Activated naive CD4-positive, alpha-beta T cell treated with anti-CD3 and anti-CD28 coated beads, Interleukin-2, amount 10 ng/mL, durations not matched to agents 5 hours and 36 hours (primary cell): ENCODE results near the gene MIDN. TPM values are rescaled to one million over a fixed set of nuclear protein-coding genes. Genes with fewer than 3 reads are reported as not detected.

Experiments
- total RNA-seq, 2 experiments: library from RNA; stranded (reverse); gene quantifications; one replicate each; pipeline ENCODE4 v1.2.3, GENCODE V29; 2021

Gene MIDN
- total RNA-seq, result 10 to 100 TPM; 60.2 to 62.3 TPM

DNA sequence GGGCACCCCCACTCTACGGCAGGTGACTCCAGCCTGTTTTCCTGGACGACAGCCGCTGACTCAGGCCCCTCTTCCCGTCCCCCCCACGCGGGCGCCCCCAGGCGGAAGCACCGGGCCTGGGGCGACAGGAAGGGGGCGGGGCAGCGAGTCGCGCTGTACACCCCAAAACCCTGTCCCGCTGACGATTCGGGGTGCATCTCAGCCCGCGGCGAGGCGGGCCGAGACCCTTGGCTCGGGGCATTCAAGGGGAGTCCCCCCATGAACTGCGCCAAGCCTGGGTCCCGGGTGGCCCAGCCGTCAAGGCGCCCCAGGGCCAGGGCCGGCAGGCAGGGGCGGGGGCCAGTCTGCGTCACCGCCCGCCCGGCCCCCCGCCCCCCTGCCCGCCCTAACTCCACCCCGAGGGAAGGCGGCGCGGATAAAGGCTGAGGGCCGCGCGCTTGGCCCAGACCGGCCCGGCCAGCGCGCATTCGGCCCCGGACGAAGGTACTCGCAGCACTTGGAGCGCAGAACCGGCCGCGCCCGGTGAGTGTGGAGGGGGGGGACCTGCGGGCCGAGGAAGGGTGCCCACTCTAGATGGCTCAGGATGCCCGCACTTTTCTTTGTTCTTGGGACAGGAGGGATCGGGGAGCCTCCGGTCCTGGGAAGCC, at the start of gene MIDN:
TSS of gene MIDN (plus strand) at position 445 of the 647 bp plus-strand sequence. CDS start 1,714 bp downstream, outside the sequence.

DNA sequence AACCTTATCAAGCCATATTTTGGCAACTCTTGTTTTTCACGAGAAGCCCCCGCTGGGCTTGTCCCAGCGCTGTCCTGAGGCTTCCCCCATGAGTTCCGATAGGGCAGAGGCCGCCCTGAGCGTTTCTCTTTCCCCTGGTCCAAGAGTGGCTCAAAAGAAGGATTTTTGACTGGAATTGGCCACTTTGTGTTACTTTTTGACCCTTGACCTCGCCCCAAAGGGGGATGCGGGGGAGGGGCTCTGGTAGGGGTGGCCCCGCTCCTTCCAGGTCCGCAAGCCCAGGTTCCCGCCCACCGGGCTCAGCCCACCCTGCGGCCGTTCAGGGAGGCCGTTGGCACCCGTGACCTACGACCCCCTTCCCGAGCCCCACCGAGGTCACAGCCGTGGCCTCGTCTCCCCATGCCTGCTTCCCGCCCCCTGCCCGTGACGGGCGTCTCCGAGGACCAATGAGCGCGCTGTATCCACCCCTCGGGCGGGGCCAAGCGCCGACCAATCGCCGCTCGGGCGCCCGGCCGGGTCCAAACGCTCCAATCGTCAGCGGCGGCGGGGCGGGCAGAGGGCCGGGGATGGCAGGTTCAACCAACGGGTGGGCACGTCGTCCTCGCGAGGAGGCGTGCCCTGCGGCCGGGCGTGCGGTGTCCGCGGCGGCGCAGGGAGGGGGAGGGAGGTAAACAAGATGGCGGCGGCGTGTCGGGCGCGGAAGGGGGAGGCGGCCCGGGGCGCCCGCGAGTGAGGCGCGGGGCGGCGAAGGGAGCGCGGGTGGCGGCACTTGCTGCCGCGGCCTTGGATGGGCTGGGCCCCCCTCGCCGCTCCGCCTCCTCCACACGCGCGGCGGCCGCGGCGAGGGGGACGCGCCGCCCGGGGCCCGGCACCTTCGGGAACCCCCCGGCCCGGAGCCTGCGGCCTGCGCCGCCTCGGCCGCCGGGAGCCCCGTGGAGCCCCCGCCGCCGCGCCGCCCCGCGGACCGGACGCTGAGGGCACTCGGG, 43.0 kb upstream of the MIDN start, which contains the start of gene STK11:
TSS of gene STK11 (plus strand) at position 665 of the 986 bp plus-strand sequence. CDS start 1,136 bp downstream, outside the sequence.

DNA sequence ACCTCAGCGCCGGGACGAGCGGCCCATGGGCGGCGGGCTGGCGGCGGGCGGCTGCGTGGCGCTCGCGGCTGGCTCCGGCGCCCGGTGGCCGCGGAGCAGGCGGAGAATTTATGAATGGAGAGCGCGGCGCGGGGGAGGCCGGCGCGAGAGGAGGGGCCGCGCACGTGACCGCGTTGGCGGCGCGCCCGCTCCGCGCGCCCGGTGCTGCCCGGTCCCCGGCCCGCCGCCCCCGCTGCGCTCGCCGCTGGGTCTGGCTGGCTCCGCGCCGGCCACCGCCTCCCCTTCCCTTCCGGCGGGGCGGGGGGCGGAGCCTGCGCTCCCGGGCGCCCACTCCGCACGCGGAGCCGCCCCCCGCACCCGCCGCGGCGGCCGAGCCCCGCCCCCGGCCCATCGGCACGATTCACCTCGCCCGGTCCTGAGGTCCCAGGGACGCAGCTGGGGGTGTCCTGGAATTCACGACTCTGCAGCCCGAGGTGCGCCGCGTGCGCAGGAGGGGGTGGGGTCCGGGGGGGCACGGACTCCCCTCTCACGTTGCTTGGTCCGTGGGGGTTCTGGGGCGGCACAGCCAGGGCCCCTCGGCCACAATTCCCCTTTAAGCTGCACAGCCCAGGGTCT, 10.5 kb upstream of the MIDN start, which contains the start of gene CBARP:
TSS of gene CBARP (minus strand) at position 252 of the 615 bp plus-strand sequence. CDS start 1,905 bp downstream, outside the sequence.

DNA sequence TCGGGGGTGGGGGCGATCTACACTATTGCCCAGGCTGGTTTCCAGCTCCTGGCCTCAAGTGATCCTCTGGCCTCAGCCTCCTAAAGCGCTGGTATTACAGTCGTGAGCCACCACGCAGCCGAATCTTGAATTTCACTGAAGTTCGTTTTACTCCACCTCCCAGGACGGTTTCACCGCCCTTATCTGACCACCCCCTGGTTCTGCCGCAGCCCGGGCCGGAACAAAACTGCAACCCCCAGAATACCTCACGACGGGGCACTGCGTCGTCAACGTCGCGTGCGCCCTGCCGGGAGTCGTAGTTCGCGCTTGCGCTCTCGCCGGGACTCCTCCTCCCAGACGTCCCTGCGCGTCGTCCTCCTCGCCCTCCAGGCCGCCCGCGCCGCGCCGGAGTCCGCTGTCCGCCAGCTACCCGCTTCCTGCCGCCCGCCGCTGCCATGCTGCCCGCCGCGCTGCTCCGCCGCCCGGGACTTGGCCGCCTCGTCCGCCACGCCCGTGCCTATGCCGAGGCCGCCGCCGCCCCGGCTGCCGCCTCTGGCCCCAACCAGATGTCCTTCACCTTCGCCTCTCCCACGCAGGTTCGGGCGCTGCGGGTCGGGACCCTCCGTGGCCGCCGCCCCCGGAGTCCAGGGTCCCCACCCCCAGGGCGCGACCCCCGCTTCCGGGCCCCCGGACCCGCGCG, 6.8 kb upstream of the MIDN start, which contains the start of gene ATP5F1D:
TSS of gene ATP5F1D (plus strand) at position 335 of the 679 bp plus-strand sequence. CDS start at position 435, 100 bp downstream.

DNA sequence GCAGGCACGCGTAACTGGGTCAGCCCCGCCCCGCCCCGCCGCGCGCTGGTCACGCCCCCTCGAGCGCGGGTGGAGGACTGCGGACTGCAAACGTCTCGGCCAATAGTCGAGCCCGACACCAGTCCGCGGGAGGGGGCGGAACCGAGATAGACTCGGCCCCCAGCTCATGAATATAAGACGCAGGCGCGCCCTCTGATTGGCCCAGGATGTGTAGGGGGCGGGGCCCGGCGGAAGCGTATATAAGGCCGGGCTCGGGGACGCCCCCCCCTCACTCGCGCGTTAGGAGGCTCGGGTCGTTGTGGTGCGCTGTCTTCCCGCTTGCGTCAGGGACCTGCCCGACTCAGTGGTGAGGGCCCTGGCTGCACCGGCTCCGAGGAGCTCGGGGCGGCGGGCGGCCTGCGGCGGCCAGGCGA, 20.7 kb downstream of the MIDN start, which contains the start of gene CIRBP:
TSS of gene CIRBP (plus strand) at position 268 of the 413 bp plus-strand sequence. CDS start 1,602 bp downstream, outside the sequence.

DNA sequence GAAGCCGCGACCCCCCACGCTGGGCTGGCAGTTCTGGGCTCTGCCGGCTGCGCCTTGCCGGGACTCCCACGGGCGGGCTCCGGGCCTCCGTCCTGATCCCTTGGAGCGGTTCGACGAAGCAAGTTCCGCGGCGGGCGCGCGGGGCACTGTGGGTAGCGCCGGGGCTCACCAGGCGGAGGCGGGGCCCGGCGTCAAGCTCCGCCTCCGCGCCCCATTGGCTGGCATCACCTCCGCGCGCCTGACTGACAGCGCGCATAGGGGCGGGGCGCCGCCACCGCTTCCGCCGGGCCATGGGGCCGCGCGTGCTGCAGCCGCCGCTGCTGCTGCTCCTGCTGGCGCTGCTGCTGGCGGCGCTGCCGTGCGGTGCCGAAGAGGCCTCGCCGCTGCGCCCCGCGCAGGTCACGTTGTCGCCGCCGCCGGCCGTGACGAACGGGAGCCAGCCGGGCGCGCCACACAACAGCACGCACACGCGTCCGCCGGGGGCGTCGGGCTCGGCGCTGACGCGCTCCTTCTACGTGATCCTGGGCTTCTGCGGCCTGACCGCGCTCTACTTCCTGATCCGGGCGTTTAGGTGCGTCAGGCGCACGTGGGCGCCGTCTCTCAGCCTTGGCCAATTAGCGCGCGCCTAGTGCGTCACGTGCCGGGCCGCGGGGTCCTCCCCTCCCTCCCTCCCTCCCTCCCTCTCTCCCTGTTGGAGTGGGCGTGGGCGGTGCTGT, 27.0 kb downstream of the MIDN start, which contains the start of gene FAM174C:
TSS of gene FAM174C (plus strand) at position 271 of the 716 bp plus-strand sequence. CDS start at position 291, 20 bp downstream.

DNA sequence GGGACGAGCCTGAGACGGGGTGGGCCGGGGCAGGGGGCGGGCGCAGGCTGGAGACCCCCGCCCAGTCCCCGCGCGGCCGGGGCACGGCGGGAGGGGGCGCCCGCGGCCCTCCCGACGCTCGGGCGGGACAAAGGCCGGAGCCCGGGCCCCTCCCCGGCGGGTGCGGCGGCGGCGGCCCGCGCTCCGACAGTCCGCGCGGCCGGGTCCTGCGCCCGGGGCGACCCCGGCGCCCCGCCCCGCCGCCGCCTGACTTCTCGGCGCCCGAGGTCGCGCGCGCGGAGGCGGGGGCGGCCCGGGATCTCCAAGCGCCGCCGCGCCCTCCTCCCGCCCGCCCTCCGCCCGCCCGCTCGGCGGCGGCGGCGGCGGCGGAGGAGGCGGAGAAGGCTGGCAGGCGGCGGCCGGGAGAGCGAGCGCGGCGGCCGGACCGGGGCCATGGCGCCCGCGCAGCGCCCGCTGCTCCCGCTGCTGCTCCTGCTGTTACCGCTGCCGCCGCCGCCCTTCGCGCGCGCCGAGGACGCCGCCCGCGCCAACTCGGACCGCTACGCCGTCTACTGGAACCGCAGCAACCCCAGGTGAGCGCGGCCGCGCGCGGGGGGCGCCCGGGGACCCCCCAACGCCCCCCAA, 37.5 kb downstream of the MIDN start, which contains the start of gene EFNA2:
TSS of gene EFNA2 (plus strand) at position 137 of the 624 bp plus-strand sequence. CDS start at position 433, 296 bp downstream.

Other genes with a start within 250 kb of the MIDN start
- under 1 TPM in 1 of 2 experiments, not detected in 1; 0.14 TPM for gene GRIN3B, start 248.2 kb upstream of the MIDN start, total RNA-seq
- gene TMEM259, start 227.5 kb upstream of the MIDN start, total RNA-seq, result 100 to 1,000 TPM; 174 to 176 TPM
- gene RNU6-2, start 227.1 kb upstream of the MIDN start, total RNA-seq, result not detected
- 100 to 1,000 TPM; 504 to 515 TPM for gene CNN2, start 222.0 kb upstream of the MIDN start, total RNA-seq
- 100 to 1,000 TPM; 100 to 105 TPM for gene ABCA7, start 208.5 kb upstream of the MIDN start, total RNA-seq
- gene ARHGAP45, start 181.4 kb upstream of the MIDN start, total RNA-seq, result 100 to 1,000 TPM; 537 to 556 TPM
- gene POLR2E, start 153.2 kb upstream of the MIDN start, total RNA-seq, result 100 to 1,000 TPM; 115 to 121 TPM
- gene GPX4, start 144.6 kb upstream of the MIDN start, total RNA-seq, result 100 to 1,000 TPM; 163 to 168 TPM
- gene SBNO2, start 74.3 kb upstream of the MIDN start, total RNA-seq, result 10 to 100 TPM; 95.4 to 95.8 TPM
- gene STK11, start 42.8 kb upstream of the MIDN start, total RNA-seq, result 10 to 100 TPM; 73.7 to 77.1 TPM
- gene CBARP, start 10.6 kb upstream of the MIDN start, total RNA-seq, result under 1 TPM; 0.08 to 0.10 TPM
- gene ATP5F1D, start 6.8 kb upstream of the MIDN start, total RNA-seq, result 100 to 1,000 TPM; 156 TPM
- 100 to 1,000 TPM; 220 to 233 TPM for gene CIRBP, start 20.7 kb downstream of the MIDN start, total RNA-seq
- 10 to 100 TPM; 50.5 to 51.2 TPM for gene FAM174C, start 26.9 kb downstream of the MIDN start, total RNA-seq
- gene EFNA2, start 37.3 kb downstream of the MIDN start, total RNA-seq, result not detected
- gene NDUFS7, start 135.3 kb downstream of the MIDN start, total RNA-seq, result 10 to 100 TPM; 88.7 to 89.9 TPM
- 10 to 100 TPM; 19.1 to 20.8 TPM for gene GAMT, start 153.0 kb downstream of the MIDN start, total RNA-seq
- 100 to 1,000 TPM; 185 to 188 TPM for gene DAZAP1, start 159.0 kb downstream of the MIDN start, total RNA-seq
- 1,000 to 10,000 TPM; 1,627 to 1,683 TPM for gene RPS15, start 189.8 kb downstream of the MIDN start, total RNA-seq
- under 1 TPM in 1 of 2 experiments, not detected in 1; 0.15 TPM for gene APC2, start 201.5 kb downstream of the MIDN start, total RNA-seq
- 10 to 100 TPM; 33.2 to 35.7 TPM for gene C19orf25, start 230.6 kb downstream of the MIDN start, total RNA-seq
- gene PCSK4, start 241.8 kb downstream of the MIDN start, total RNA-seq, result 1 to 10 TPM; 2.9 to 4.5 TPM
- gene REEP6, start 242.6 kb downstream of the MIDN start, total RNA-seq, result 1 to 10 TPM; 1.5 to 1.6 TPM